Measurements from ENCODE around the gene RALBP1.
A peak's percentile ranks its signal among the peaks of the same experiment; 100 is the strongest.
"Not testable (repeated sequence)": the region's sequence is repeated elsewhere in the genome, so short reads cannot be mapped to it uniquely, and the experiment has no call there.

RALBP1 gene

DNA sequence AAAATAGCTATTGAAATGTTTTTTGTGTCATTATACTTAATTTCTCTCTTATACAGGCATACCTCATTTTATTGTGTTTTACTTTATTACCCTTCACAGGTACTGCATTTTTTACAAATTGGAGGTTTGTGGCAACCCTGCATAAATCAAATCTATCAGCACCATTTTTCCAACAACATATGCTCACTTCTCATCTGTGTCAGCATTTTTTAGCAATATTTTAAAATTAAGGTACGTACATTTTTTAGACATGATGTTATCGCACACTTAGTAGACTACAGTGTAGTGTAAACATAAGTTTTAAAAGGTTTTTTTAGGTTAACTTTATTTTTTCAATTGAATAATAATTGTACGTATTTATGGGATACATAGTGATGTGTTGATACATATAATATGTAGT, 30.8 kb upstream of the RALBP1 start:
- ATAC-seq, result no peak
- H3K27ac Mint-ChIP-seq, result no peak overlapping the region

DNA sequence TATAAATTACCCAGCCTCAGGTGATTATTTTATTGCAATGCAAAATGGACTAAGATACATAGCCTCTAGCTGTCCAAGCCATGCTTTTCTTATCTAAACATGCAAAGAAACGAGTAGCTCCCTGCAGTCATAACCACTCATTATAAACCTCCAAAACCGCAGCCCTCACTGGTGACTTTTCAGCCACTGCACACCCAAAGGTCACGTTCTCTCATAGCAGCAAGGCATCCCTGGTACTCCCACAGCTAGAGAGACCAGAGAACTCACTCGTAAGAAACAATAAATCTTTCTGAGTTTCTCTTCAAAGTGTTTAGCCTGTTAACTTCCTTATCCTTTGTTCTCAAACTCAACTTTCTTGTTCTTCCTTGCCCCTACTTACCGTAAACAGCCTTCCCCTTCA, 28.5 kb upstream of the RALBP1 start:
- Mint-ChIP-seq H3K4me1 (no peaks in the 10 kb centered on the region), H3K27ac (no peak overlapping the region), H3K9me3 (peaks cover 10 to 18% of the 10 kb centered on the region in 2 donors), H3K4me3 (no peak overlapping the region), H3K27me3 (peaks cover 22% of the 10 kb centered on the region)
- ATAC-seq (no peak), DNase-seq (no peak)

More for the DNA sequence above, 30.8 kb upstream of the RALBP1 start:
- Mint-ChIP-seq H3K27me3 (peaks cover 14% of the 10 kb centered on the region), H3K9me3 (peaks cover 10 to 18% of the 10 kb centered on the region in 2 donors), H3K4me1 (no peaks in the 10 kb centered on the region), H3K4me3 (no peak overlapping the region)
- no peak for DNase-seq

DNA sequence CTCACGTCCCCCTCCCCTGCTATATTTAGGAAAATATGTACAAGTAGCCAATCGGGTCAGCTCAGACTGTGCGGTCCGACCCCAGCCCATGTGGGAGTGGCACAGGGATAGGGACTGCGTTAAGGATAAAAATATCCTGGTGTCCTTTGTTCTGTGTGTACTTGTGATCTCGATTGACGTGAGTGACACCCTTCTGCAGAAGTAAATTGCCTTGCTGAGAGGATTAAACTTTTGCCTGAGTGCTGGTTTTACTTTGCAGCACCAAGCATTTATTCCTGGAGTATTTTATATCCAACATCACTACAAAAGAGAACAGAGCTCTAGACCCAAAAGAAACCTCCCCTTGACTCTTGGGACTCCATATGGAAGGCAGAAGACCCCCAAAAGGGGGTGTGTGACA, 28.0 kb upstream of the RALBP1 start:
- Mint-ChIP-seq H3K27me3 (peaks cover 22% of the 10 kb centered on the region), H3K4me3 (no peak overlapping the region), H3K9me3 (peaks cover 10 to 18% of the 10 kb centered on the region in 2 donors), H3K4me1 (no peaks in the 10 kb centered on the region), H3K27ac (no peak overlapping the region)
- ATAC-seq (no peak), DNase-seq (no peak)

DNA sequence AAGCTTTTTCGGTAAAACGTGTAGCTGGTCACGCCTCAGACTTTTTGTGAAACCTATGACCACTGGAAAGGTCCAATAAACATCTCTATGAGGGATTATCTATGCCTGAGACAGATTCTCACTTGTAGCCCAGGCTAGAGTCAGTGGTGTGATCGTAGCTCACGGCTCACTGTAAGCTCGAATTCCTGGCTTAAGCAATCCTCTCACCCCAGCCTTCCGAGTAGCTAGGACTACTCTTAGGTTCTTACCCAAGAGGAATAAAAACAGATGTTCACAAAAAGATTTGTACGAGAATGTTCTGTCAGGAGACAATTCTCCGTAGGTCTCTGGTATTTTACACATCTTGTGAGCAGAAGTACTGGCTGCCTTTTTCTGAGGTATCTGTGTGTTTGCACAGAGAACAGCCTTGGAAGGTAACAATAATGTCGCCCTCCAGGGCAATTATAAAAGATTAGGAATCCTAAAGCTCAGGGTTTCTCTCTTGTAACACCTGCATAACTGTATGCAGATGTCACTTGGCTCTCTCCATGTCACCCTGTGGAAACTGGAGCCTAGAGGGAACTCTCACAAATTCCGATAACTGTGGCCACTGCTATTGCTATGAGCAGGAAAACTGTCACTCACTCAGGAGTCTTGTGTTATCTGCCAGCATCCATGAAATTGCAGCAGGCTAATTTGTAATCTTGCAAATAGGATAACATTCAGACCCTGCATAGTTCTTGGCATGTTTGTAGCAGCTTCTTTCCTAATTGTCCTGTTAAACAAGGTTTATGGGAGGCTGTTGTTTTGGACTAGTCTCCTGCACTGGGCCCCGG, 25.5 kb upstream of the RALBP1 start:
- no peak for ATAC-seq
- Mint-ChIP-seq H3K4me1 (no peaks in the 10 kb centered on the region), H3K4me3 (no peak overlapping the region), H3K27me3 (peaks cover 22% of the 10 kb centered on the region), H3K9me3 (peaks cover 10 to 18% of the 10 kb centered on the region in 2 donors), H3K27ac (no peak overlapping the region)
- DNase-seq, result no peak

DNA sequence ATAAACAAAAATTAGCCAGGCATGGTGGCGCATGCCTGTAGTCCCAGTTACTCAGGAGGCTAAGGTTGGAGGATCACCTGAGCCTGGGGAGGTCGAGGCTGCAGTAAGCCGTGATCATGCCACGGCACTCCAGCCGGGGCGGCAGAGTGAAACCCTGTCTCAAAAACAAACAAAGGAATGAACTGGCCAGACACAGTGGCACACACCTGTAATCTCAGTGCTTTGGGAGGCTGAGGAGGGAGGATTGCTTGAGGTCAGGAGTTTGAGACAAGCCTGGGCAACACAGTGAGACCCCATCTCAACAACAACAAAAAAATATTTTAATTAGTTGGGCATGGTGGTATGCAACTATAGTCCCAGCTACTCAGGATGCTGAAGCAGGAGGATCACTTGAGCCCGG, 24.4 kb upstream of the RALBP1 start:
- Mint-ChIP-seq H3K27ac (peak overlapping the region in 1 of 2 donors; percentile 44), H3K9me3 (peaks cover 14 to 22% of the 10 kb centered on the region in 2 donors), H3K27me3 (peaks cover 22% of the 10 kb centered on the region)
- DNase-seq, H3K4me3 Mint-ChIP-seq, H3K4me1 Mint-ChIP-seq, ATAC-seq: not testable (repeated sequence)

DNA sequence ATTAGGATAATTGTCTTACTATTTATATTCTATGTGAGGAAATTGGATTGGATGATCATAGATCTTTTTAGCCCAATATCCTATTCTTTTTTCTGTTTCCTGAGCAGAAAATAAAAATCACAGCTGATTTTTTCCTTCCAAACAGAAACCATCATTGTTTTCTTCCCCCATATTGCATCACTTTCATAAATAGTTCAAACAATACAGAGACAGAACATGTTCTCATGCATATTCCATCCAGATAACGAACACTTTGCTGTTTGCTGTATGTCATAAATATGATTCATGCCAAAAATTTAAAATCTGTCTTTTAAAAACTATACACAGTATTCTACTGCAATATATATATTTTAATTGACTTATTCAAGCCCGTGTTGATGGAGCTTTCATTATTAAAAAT, 22.0 kb upstream of the RALBP1 start:
- ATAC-seq, result no peak
- H3K27ac Mint-ChIP-seq, result no peak overlapping the region
- no peak for DNase-seq
- peaks cover 20 to 22% of the 10 kb centered on the region in 2 donors for H3K9me3 Mint-ChIP-seq
- peaks cover 8% of the 10 kb centered on the region for H3K27me3 Mint-ChIP-seq
- H3K4me1 Mint-ChIP-seq, result no peaks in the 10 kb centered on the region
- H3K4me3 Mint-ChIP-seq, result no peak overlapping the region

DNA sequence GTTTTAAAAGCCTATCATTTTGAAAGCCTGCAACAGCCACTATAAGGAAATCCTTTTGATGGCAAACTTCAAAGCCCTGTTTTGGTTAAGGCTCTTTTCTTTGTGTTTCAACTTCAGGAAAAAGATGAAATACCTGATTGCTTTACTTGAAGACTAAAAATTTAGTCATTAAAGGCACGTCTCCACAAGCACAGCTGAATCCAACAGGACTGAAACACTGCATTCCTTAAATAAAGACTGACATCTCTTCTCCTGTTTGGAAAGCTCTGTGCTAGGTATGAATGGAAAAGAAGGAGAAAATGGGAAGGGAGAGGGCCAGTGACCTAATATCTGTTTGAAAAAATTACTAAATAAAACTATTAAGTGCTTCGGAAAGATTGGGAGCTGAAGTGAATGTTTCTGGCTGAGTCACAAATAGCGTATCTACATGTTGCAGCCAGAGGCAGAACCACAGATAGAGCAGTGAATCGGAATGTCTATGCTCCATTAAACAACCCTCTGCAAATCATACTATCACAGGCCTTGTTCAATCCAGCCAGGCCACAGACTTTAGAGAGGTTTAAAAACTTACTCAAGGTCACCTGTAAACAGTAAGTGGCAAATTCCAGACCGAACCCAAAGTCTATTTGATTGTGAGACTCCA, 21.1 kb upstream of the RALBP1 start:
- Mint-ChIP-seq H3K27me3 (peaks cover 8% of the 10 kb centered on the region), H3K4me3 (no peak overlapping the region), H3K4me1 (no peaks in the 10 kb centered on the region), H3K9me3 (peaks cover 20 to 22% of the 10 kb centered on the region in 2 donors), H3K27ac (no peak overlapping the region)
- DNase-seq (no peak), ATAC-seq (no peak)

DNA sequence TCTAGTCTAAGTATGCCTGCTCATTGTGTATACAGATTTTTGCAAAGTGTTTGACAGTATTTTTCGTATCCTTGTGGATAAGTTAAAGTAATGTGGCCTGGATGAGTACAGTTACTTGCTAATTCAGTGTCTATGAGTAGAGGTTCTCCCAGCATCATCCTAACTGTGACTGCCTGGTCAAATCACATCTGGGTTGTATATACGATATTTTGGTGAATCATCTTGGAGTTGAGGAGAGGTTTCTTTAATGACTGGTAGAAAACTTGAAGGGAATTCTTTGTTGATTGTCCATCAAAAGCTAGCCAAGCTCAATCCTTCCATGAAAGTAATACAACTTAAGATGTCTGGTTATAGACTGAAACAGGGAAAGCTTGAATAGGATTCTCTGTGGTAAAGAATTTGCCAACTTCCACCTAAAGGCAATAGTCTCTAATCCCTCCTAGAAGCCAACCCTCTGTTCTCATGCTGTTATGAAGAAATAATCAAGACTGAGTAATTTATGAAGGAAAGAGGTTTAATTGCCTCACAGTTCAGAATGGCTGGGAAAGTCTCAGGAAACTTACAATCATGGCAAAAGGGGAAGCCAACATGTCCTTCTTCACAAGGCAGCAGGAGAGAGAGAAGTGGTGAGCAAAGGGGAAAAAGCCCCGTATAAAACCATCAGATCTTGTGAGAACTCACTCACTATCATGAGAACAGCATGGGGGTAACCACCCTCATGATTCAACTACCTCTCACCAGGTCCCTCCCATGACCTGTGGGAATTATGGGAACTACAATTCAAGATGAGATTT, 19.4 kb upstream of the RALBP1 start:
- no peak for ATAC-seq
- H3K27me3 Mint-ChIP-seq, result peaks cover 1% of the 10 kb centered on the region
- no peak overlapping the region for H3K27ac Mint-ChIP-seq

DNA sequence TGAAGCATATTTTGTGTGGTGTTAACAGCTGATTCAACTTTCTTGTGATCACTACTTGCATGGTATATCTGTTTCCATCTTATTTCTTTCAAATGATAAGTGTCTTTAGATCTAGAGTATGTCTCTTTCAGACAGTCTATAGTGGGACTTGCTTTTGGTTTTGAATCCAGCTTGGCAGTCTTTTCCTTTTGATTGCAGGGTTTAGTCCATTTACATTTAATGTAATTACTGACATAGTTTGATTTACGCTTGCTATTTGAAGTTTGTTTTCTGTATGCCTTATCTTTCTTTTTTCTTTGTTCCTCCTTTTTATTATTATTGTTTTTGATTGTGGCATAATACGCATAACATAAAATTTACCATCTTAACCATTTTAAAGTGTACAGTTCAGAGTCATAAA, 9.2 kb upstream of the RALBP1 start:
- Mint-ChIP-seq H3K9me3 (peaks cover 22 to 27% of the 10 kb centered on the region in 2 donors), H3K27me3 (no peaks in the 10 kb centered on the region), H3K27ac (no peak overlapping the region), H3K4me3 (no peak overlapping the region), H3K4me1 (peaks cover 12% of the 10 kb centered on the region)
- ATAC-seq (no peak), DNase-seq (no peak)

More for the DNA sequence above, 19.4 kb upstream of the RALBP1 start:
- no peak for DNase-seq
- H3K4me1 Mint-ChIP-seq, result no peaks in the 10 kb centered on the region
- H3K4me3 Mint-ChIP-seq, result no peak overlapping the region
- peaks cover 20 to 22% of the 10 kb centered on the region in 2 donors for H3K9me3 Mint-ChIP-seq

DNA sequence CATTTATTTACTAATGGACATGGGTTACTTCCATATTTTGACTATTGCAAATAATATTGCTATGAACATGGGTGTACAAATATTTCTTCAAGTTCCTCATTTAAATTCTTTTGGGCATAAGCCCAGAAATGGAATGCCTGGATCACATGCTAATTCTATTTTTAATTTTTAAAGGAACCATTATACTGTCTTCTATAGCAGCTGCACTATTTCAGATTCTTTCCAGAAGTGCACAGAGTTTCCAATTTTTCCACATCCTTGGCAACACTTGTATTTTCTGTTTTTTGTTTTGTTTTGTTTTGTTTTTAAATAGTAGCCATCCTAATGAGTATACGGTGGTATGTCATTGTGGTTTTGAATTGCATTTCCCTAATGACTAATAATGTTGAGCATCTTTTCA, 8.5 kb upstream of the RALBP1 start:
- no peak for ATAC-seq

DNA sequence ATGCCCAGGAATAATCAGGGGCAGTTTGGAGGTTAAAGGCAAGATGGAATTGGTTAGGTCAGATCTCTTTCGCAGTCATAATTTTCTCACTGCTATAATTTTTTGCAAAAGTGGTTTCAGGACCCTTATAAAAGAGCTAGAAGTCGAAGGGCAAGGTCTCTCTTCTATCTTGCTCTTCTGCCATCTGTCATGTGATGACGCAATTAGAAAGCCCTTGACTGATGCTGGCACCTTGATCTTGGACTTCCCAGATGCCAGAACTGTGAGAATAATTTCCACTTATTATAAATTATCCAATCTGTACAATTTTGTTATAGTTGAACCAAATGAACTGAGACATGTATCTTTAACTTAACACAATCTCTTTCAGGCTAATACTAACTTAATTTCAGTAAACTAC, 6.3 kb upstream of the RALBP1 start:
- Mint-ChIP-seq H3K9me3 (peaks cover 22 to 27% of the 10 kb centered on the region in 2 donors), H3K4me3 (no peak overlapping the region), H3K27ac (no peak overlapping the region), H3K4me1 (peaks cover 9% of the 10 kb centered on the region), H3K27me3 (peaks cover 20% of the 10 kb centered on the region)
- ATAC-seq, result no peak
- DNase-seq, result no peak

More for the DNA sequence above, 8.5 kb upstream of the RALBP1 start:
- no peaks in the 10 kb centered on the region for H3K27me3 Mint-ChIP-seq
- no peak for DNase-seq
- H3K9me3 Mint-ChIP-seq, result peaks cover 22 to 27% of the 10 kb centered on the region in 2 donors
- no peak overlapping the region for H3K27ac Mint-ChIP-seq
- H3K4me1 Mint-ChIP-seq, result peaks cover 8% of the 10 kb centered on the region
- H3K4me3 Mint-ChIP-seq, result no peak overlapping the region

DNA sequence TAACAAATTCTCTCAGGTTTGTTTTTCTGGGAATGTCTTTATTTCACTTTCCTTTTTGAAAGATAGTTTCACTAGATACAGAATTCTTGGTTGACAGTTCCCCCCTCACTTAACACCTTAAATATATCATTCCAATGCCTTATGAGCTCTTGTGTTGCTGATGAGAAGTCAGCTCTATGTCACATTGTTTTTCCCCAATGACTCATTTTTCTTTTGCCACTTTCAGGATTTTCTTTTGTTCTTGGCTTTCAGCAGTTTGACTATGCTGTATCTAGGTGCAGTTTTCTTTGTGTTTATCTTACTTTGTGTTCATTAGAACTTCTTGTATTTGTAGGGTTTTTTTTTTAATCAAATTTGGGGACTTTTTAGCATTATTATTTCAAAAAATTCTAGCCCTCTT, 5.6 kb upstream of the RALBP1 start:
- peaks cover 23% of the 10 kb centered on the region for H3K27me3 Mint-ChIP-seq
- ATAC-seq (no peak), DNase-seq (no peak)

DNA sequence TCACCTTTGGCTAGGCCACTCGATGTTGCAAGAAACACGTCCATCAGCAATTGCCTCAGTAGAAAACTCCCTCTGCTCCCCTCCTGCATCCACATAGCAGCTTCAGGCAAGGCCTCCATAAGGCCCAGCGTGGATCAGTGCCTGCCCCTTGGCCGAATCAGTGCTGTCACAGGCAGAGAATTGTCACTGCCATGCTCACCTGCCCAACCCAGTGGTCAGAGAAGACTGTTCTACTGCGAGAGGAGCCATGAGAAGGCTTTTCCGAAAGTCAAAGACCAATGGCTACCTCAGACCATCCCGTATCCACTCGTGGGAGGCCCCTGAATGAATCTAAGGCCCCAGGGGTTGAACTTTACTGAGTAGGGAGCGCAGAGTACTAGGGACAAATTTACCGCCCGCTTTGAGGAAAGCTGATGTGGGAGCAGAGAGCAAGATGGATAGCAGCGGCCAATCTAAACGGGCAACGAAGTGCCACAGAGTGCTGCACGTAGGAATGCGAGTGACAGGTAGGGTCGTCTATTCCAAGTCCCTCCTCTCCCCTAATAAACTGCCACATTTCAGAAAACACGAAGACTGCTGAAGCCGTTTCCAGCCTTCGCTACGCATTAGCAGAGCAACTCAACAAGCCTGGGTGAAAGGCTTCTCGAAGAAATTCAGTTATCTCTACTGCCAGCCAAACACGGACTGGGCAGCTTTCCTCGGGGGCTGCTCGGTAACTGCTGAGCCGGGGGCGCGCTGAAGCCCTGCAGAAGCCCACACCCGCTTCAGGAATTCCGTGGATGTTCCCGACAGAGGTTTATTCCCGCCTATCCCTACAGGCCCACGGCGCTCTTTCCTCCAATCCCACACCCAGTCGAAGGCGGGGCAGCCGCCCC, 968 bp upstream of the RALBP1 start:
- H3K4me1 Mint-ChIP-seq, result peaks cover 41% of the 10 kb centered on the region
- peak overlapping the region; percentile 94 to 99 for H3K27ac Mint-ChIP-seq
- H3K4me3 Mint-ChIP-seq, result peak overlapping the region; percentile 96 to 99
- no peak for ATAC-seq
- H3K9me3 Mint-ChIP-seq, result peaks cover 0 to 6% of the 10 kb centered on the region in 2 donors
- DNase-seq, result peak in 1 of 2 donors; percentile 2
- peaks cover 23% of the 10 kb centered on the region for H3K27me3 Mint-ChIP-seq

More for the DNA sequence above, 5.6 kb upstream of the RALBP1 start:
- Mint-ChIP-seq H3K9me3 (peaks cover 19 to 27% of the 10 kb centered on the region in 2 donors), H3K27ac (no peak overlapping the region), H3K4me1 (peaks cover 16% of the 10 kb centered on the region), H3K4me3 (no peak overlapping the region)

DNA sequence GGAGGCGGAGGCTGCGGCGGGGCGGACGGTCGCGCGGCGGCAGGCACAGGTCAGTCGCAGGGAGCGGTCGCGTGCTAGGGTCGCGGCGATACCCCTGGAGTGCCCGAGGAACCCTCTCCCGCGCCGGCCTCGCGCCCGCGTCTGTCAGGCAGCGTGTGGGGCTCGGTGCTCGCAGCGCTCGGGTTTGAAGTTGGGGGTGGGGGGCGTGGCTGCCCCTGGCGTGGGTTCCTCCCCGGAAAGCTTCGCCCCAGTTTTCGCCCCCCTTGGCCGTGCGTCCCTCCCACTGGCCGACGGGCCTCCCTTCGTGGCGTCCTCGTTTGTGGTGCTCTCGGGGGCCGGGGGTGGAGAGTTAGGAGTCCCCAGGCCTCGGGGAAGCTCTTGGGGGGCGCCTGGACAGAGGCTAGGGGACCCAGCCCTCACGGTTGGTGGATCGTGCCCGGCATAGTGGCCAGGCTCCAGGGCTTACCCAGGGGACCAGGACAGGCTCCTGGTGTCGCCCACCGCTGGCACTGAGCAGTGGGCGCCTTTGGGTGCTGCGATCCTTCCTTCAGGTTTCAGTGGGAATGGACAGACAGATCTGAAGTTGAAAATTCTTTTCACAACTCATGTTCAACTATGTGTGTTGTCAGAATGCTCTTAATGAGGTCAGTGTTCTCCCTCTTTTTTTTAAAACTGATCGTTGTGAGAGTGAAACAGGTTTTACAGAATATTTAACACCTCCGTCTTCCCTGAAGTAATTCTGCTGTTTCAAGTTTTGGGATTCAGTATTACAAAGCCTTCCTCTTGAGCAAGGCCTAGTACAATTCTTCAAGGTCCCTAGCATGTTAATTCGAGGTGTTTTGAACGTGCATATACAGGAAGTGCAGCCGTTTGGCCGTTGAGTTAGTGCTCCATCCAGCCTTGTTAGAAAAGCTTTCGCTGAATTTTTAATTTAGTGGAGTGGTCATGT, 604 bp downstream of the RALBP1 start:
- H3K4me1 Mint-ChIP-seq, result peaks cover 41% of the 10 kb centered on the region
- H3K27me3 Mint-ChIP-seq, result peaks cover 23% of the 10 kb centered on the region
- peak; percentile 56 for ATAC-seq
- DNase-seq, result peak; percentile 13 to 70
- H3K27ac Mint-ChIP-seq, result peak overlapping the region; percentile 72 to 99
- peak overlapping the region; percentile 96 to 99 for H3K4me3 Mint-ChIP-seq
- no peaks in the 10 kb centered on the region for H3K9me3 Mint-ChIP-seq
